Measurements from ENCODE around the gene UGT1A7.
"Not testable (repeated sequence)": the region's sequence is repeated elsewhere in the genome, so short reads cannot be mapped to it uniquely, and the experiment has no call there.

The UGT1A7 gene

GRCh38 chr2:233714121-233714520 lies 32.4 kb downstream of the UGT1A7 start:
- DNase-seq = no peak

GRCh38 chr2:233718552-233718951 lies 36.9 kb downstream of the UGT1A7 start, which contains the start of gene UGT1A4:
TSS of gene UGT1A4 (plus strand) at chr2:233718736. CDS start at chr2:233718821, 85 bp downstream.
- no peak for DNase-seq

- no peak for DNase-seq
These were observed 47.1 kb downstream of the UGT1A7 start, which contains the start of gene UGT1A3 for GRCh38 chr2:233728723-233729301. TSS of gene UGT1A3 (plus strand) at chr2:233729042. CDS start at chr2:233729127, 85 bp downstream.

GRCh38 chr2:233736868-233737653 lies 55.4 kb downstream of the UGT1A7 start:
- not testable (repeated sequence) for DNase-seq

GRCh38 chr2:233740870-233741269 lies 59.2 kb downstream of the UGT1A7 start:
- no peak for DNase-seq

- DNase-seq = no peak
These were observed 62.0 kb downstream of the UGT1A7 start for GRCh38 chr2:233743464-233744259.

- DNase-seq = no peak
These were observed 63.5 kb downstream of the UGT1A7 start for GRCh38 chr2:233745073-233745755.

GRCh38 chr2:233745838-233746237 lies 64.1 kb downstream of the UGT1A7 start:
- not testable (repeated sequence) for DNase-seq

- no peak for DNase-seq
These were observed 65.0 kb downstream of the UGT1A7 start for GRCh38 chr2:233746475-233747282.

GRCh38 chr2:233747283-233747544 lies 65.5 kb downstream of the UGT1A7 start:
- no peak for DNase-seq

GRCh38 chr2:233750689-233751088 lies 69.0 kb downstream of the UGT1A7 start:
- DNase-seq = not testable (repeated sequence)

GRCh38 chr2:233751212-233752009 lies 69.7 kb downstream of the UGT1A7 start:
- DNase-seq = not testable (repeated sequence)

- no peak for DNase-seq
These were observed 73.3 kb downstream of the UGT1A7 start for GRCh38 chr2:233754872-233755611.

GRCh38 chr2:233756429-233757081 lies 74.9 kb downstream of the UGT1A7 start:
- no peak for DNase-seq

- DNase-seq = no peak
These were observed 76.4 kb downstream of the UGT1A7 start for GRCh38 chr2:233758141-233758540.

GRCh38 chr2:233758849-233759248 lies 77.1 kb downstream of the UGT1A7 start:
- DNase-seq = no peak

- no peak for DNase-seq
These were observed 78.3 kb downstream of the UGT1A7 start, which contains the start of gene UGT1A1 for GRCh38 chr2:233760043-233760442. TSS of gene UGT1A1 (plus strand) at chr2:233760270. CDS start at chr2:233760288, 18 bp downstream.

- DNase-seq = no peak
These were observed 79.5 kb downstream of the UGT1A7 start for GRCh38 chr2:233761040-233761769.

GRCh38 chr2:233764264-233764663 lies 82.6 kb downstream of the UGT1A7 start:
- DNase-seq = no peak

Measured in T-helper 9 cell (primary cell).